ENCODE data around the gene APEX2. TPM values are rescaled to one million over a fixed set of nuclear protein-coding genes. Genes with fewer than 3 reads are reported as not detected.

APEX2 gene
- total and polyA plus RNA-seq, 2 donors (not counting 3 experiments of a cell fraction or from before 2014, with no cell fraction given) = 26.6 to 54.1 TPM

DNA sequence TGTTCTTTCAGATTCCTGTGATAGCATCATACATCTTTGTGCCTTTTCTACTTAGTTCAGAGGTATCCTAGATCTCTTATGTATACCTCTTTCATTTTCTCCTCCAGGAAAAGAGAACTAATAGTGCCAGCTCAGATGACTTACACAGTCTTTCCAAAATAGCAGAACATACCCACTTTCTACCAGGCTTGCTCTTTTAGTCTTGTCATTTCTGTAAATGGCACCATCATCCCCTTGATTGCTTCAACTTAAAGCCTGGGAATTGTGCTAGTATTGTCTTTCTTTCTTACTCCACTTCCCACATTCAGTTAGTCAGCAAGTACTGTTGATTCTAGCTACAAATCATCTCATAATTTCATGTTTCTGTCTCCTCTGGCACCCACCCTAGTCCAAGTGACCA is 5.1 kb downstream of the APEX2 start:
- Histone ChIP-seq H3K36me3 (ENCODE audit: control insufficient read depth in 2 of 2, extremely low read depth in 1 of 2, insufficient read depth in 2 of 2, low read length in 2 of 2) (peaks cover 4 to 9% of the 10 kb centered on the region in 2 experiments), H2AFZ (ENCODE audit: low read depth, low read length) (no peak overlapping the region), H3K27me3 (ENCODE audit: control insufficient read depth in 2 of 2, insufficient read depth in 2 of 2, low read length in 2 of 2) (no peaks in the 10 kb centered on the region), H3K4me3 (replicated peaks in 1 of 3; ENCODE audit: insufficient read depth in 1 of 3, low read depth in 1 of 3, low read length in 3 of 3) (no peak overlapping the region), H3K4me2 (ENCODE audit: insufficient read depth, low read length) (no peak overlapping the region), H3K4me1 (ENCODE audit: control insufficient read depth, extremely low read depth, insufficient read depth, low read length) (peaks cover 48% of the 10 kb centered on the region), H4K20me1 (replicated peaks; ENCODE audit: control insufficient read depth, extremely low read depth, insufficient read depth, low read length) (no peaks in the 10 kb centered on the region), H3K27ac (ENCODE audit: insufficient read depth, low read depth, low read length) (no peak overlapping the region), H3K9me3 (replicated peaks; ENCODE audit: control insufficient read depth, insufficient read depth, low read length) (no peaks in the 10 kb centered on the region), H3K79me2 (ENCODE audit: control insufficient read depth, insufficient read depth, low read length) (peaks cover 19% of the 10 kb centered on the region), H3K9me1 (replicated peaks; ENCODE audit: control insufficient read depth, extremely low read depth, insufficient read depth, low read length) (no peaks in the 10 kb centered on the region), H3K9ac (replicated peaks; ENCODE audit: extremely low read depth, insufficient read depth, low read length) (no peak overlapping the region)
- CTCF ChIA-PET = no interaction called here
- FAIRE-seq (no peak), DNase-seq (ENCODE audit: low read depth, low spot score) (no peak)
- dilution Hi-C loops (cut with MboI; ENCODE audit: extremely low pct_ligation_motif_present, low sequenced_read_pairs) = no loop called here
- BruUV-seq (replicated peaks) = no TSS peak
- POLR2A ChIA-PET = no interaction called here
- no peak for TF ChIP-seq MYC (IDR thresholded peaks at IDR 0.05; ENCODE audit: low read depth, low read length)
- no peak for TF ChIP-seq EZH2 (IDR thresholded peaks at IDR 0.05; ENCODE audit: borderline replicate concordance, low read depth, low read length, severe bottlenecking)
- no peak for TF ChIP-seq POLR2A (IDR thresholded peaks at IDR 0.05; ENCODE audit: low read depth, low read length)
- no peak for TF ChIP-seq JUN (IDR thresholded peaks at IDR 0.05; ENCODE audit: borderline replicate concordance, insufficient read depth, insufficient read length, low read depth)
- TF ChIP-seq, protein P1, sequence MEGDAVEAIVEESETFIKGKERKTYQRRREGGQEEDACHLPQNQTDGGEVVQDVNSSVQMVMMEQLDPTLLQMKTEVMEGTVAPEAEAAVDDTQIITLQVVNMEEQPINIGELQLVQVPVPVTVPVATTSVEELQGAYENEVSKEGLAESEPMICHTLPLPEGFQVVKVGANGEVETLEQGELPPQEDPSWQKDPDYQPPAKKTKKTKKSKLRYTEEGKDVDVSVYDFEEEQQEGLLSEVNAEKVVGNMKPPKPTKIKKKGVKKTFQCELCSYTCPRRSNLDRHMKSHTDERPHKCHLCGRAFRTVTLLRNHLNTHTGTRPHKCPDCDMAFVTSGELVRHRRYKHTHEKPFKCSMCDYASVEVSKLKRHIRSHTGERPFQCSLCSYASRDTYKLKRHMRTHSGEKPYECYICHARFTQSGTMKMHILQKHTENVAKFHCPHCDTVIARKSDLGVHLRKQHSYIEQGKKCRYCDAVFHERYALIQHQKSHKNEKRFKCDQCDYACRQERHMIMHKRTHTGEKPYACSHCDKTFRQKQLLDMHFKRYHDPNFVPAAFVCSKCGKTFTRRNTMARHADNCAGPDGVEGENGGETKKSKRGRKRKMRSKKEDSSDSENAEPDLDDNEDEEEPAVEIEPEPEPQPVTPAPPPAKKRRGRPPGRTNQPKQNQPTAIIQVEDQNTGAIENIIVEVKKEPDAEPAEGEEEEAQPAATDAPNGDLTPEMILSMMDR (IDR thresholded peaks at IDR 0.05; ENCODE audit: extremely low read depth in 1 of 2, insufficient read depth in 1 of 2, low read depth in 1 of 2, low read length in 2 of 2) = no peak
- TF ChIP-seq, protein P2, sequence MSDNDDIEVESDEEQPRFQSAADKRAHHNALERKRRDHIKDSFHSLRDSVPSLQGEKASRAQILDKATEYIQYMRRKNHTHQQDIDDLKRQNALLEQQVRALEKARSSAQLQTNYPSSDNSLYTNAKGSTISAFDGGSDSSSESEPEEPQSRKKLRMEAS (IDR thresholded peaks at IDR 0.05; ENCODE audit: insufficient read depth, insufficient read length) = no peak
- TF ChIP-seq FOS (IDR thresholded peaks at IDR 0.05; ENCODE audit: borderline replicate concordance, insufficient read depth, low read length) = no peak
- no peak for TF ChIP-seq GATA2 (IDR thresholded peaks at IDR 0.05; ENCODE audit: insufficient read depth, insufficient read length, low read depth, low read length)
- no peak for TF ChIP-seq POLR2AphosphoS5 (IDR thresholded peaks at IDR 0.05; ENCODE audit: insufficient read depth, low read depth, low read length)
- intact Hi-C loops (cut with micrococcal nuclease) = no loop called here

All from endothelial cell of umbilical vein (primary cell).